Measurements from ENCODE around the gene PLCB2. TPM values are rescaled to one million over a fixed set of nuclear protein-coding genes. Genes with fewer than 3 reads are reported as not detected.
A peak's percentile ranks its signal among the peaks of the same experiment; 100 is the strongest.

PLCB2 gene
- total RNA-seq, 2 donors from 2014 or later, result 17.7 to 32.4 TPM

DNA sequence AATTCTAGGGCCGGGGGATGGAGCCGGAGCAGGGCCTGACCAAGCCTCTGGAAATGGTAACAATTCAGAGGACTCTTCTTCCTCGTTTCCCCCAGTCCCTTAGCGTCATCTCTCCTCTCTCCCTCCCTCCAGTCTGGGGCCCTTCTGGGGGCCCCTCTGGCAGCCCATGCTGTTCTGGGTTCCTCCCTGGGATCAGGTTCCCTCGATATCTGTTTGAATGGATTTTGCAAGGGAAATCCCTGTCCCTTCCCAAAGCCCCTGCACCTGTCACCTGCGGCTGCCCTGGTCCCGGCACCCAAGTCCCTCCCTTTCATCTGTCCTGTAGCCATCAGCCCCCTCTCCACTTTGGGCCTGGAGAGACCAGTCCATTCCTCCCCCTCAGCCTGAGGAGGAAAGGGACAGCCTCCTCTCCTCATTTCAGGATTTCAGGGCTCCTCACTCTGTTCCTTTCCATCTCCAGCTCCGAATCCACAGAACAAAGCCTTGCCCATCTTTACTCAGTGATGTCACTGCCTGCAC is 1.7 kb upstream of the PLCB2 start:
- Histone ChIP-seq H3K9me3 (no peaks in the 10 kb centered on the region), H3K4me1 (ENCODE audit: control insufficient read depth in 1 of 2, low read depth in 2 of 2) (peaks cover 2 to 6% of the 10 kb centered on the region in 2 donors), H3K27me3 (replicated peaks; ENCODE audit: insufficient read depth) (no peaks in the 10 kb centered on the region), H3K36me3 (no peaks in the 10 kb centered on the region), H3K27ac (no peak overlapping the region), H3K4me3 (no peak overlapping the region)
- TF ChIP-seq, protein P1, sequence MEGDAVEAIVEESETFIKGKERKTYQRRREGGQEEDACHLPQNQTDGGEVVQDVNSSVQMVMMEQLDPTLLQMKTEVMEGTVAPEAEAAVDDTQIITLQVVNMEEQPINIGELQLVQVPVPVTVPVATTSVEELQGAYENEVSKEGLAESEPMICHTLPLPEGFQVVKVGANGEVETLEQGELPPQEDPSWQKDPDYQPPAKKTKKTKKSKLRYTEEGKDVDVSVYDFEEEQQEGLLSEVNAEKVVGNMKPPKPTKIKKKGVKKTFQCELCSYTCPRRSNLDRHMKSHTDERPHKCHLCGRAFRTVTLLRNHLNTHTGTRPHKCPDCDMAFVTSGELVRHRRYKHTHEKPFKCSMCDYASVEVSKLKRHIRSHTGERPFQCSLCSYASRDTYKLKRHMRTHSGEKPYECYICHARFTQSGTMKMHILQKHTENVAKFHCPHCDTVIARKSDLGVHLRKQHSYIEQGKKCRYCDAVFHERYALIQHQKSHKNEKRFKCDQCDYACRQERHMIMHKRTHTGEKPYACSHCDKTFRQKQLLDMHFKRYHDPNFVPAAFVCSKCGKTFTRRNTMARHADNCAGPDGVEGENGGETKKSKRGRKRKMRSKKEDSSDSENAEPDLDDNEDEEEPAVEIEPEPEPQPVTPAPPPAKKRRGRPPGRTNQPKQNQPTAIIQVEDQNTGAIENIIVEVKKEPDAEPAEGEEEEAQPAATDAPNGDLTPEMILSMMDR (IDR thresholded peaks at IDR 0.05), result no peak
- DNase-seq (ENCODE audit: low spot score) (no peak), ATAC-seq (ENCODE audit: insufficient number of reproducible peaks, low FRiP score, low read depth) (no peak)

DNA sequence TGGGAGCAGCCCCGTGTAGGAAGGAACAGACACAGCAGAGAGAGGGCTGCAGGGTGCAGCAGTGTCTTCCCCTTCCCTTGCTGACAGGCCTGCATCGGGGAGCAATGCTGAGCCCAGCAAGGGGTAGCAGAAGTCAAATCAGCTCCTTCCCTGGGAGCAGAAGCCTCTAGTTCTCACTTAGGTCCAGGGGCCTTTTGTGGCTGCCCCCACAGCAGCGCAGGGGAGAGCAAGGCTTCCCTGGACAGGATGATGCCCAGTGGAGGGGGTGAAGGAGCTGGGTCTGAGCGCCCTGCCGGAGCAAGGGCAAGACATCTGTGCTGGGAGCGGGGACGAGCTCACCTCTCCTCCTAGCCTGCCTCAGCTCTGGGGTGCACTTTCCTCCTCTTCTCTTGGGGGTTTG is 827 bp downstream of the PLCB2 start:
- ATAC-seq (ENCODE audit: insufficient number of reproducible peaks, low FRiP score, low read depth) (no peak), DNase-seq (ENCODE audit: low spot score) (no peak)
- no peaks in the 10 kb centered on the region for H3K4me1 ChIP-seq (ENCODE audit: control insufficient read depth in 1 of 2, low read depth in 2 of 2)
- TF ChIP-seq, protein P1 (IDR thresholded peaks at IDR 0.05), result no peak
- H3K27me3 ChIP-seq (replicated peaks; ENCODE audit: insufficient read depth), result no peaks in the 10 kb centered on the region
- H3K36me3 ChIP-seq, result no peaks in the 10 kb centered on the region
- peak overlapping the region; percentile 62 for H3K4me3 ChIP-seq
- H3K27ac ChIP-seq, result no peak overlapping the region
- H3K9me3 ChIP-seq, result no peaks in the 10 kb centered on the region

DNA sequence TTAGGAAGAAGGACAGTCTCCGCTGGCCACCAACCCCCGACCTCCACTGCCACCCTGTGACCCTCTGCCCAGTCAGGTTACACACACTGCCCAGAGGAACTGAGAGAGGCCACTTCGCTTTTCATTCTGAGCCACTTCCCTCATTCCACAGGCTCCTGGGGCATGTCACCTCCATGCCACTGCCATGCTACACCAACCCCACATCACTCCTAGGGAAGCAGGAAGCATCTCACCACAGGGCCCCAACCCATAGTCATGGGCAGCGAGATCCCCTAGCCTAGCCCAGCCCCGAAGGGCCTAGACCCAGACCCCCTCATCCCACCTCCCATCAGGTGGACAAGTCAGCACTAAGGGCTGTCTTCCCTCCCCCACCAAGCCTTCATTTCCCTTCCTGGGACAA is 1.4 kb downstream of the PLCB2 start:
- H3K4me1 ChIP-seq (ENCODE audit: control insufficient read depth in 1 of 2, low read depth in 2 of 2), result no peaks in the 10 kb centered on the region
- no peak overlapping the region for H3K27ac ChIP-seq
- no peaks in the 10 kb centered on the region for H3K36me3 ChIP-seq
- TF ChIP-seq, protein P1 (IDR thresholded peaks at IDR 0.05), result no peak
- H3K27me3 ChIP-seq (replicated peaks; ENCODE audit: insufficient read depth), result no peaks in the 10 kb centered on the region
- H3K4me3 ChIP-seq, result peak overlapping the region; percentile 62
- H3K9me3 ChIP-seq, result no peaks in the 10 kb centered on the region
- DNase-seq (ENCODE audit: low spot score) (no peak), ATAC-seq (ENCODE audit: insufficient number of reproducible peaks, low FRiP score, low read depth) (no peak)

DNA sequence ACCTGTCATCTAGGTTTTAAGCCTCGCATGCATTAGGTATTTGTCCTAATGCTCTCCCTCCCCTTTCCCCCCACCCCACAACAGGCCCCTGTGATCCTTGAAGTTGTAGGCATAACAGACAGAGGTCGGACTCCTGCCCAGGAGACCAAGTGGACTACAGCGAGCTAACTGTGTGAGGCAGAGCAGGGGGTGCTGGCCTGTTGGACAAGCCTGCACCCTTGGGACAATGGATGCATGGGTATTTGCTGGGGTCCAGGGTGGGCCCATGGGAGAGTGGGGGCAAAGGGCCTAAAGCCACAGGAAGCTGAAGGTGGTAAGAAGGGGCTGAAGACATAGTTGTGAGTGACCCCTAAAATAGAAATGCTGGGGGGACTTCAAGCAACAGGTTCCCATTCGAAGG is 2.5 kb downstream of the PLCB2 start:
- no peaks in the 10 kb centered on the region for H3K9me3 ChIP-seq
- H3K27me3 ChIP-seq (replicated peaks; ENCODE audit: insufficient read depth), result no peaks in the 10 kb centered on the region
- DNase-seq (ENCODE audit: low spot score) (no peak), ATAC-seq (ENCODE audit: insufficient number of reproducible peaks, low FRiP score, low read depth) (no peak)
- no peaks in the 10 kb centered on the region for H3K36me3 ChIP-seq
- TF ChIP-seq, protein P1 (IDR thresholded peaks at IDR 0.05), result no peak
- no peak overlapping the region for H3K4me3 ChIP-seq
- H3K27ac ChIP-seq, result no peak overlapping the region
- H3K4me1 ChIP-seq (ENCODE audit: control insufficient read depth in 1 of 2, low read depth in 2 of 2), result no peaks in the 10 kb centered on the region

DNA sequence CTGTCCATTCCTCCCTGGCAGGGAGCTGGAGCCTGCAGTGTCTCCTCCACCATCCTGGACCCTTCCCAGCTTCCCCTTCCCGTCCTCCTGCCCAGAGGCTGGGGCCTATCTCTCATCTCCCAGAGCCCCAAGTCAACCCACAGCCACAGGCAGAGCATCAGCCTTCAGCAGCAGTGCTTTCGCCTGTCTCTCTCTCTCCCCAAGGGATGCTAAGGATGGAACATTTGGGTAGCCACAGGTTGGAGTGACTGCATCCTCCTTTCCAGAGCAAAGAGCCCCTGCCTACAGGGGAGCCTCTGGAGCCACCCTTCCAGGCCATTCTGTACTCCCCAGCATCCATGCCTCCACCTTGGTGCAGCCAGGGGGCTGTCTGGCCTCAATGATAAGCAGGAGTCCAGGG is 4.2 kb downstream of the PLCB2 start:
- H3K27me3 ChIP-seq (replicated peaks; ENCODE audit: insufficient read depth), result no peaks in the 10 kb centered on the region
- no peaks in the 10 kb centered on the region for H3K9me3 ChIP-seq
- no peak overlapping the region for H3K4me3 ChIP-seq
- H3K27ac ChIP-seq, result no peak overlapping the region
- H3K4me1 ChIP-seq (ENCODE audit: control insufficient read depth in 1 of 2, low read depth in 2 of 2), result no peaks in the 10 kb centered on the region
- no peak for DNase-seq (ENCODE audit: low spot score)
- no peak for ATAC-seq (ENCODE audit: insufficient number of reproducible peaks, low FRiP score, low read depth)
- no peaks in the 10 kb centered on the region for H3K36me3 ChIP-seq
- TF ChIP-seq, protein P1 (IDR thresholded peaks at IDR 0.05), result no peak

All from thoracic aorta (tissue), 2 donors.